ENCODE measurements around the gene TMCC2.
A peak's percentile ranks its signal among the peaks of the same experiment; 100 is the strongest.

TMCC2 gene

GRCh38 chr1:205301205-205301821 is 73.6 kb downstream of the TMCC2 start:
- peaks cover 0 to 16% of the 10 kb centered on the region in 2 donors for H3K4me1 ChIP-seq (ENCODE audit: control insufficient read depth in 1 of 2, insufficient read depth in 2 of 2, low read length in 2 of 2)
- H3K9me3 ChIP-seq (ENCODE audit: control insufficient read depth in 1 of 2, low read length in 2 of 2) = no peaks in the 10 kb centered on the region
- peak overlapping the region; percentile 49 for H3K27ac ChIP-seq (ENCODE audit: low read length)
- H3K4me3 ChIP-seq (ENCODE audit: low read depth in 1 of 2, low read length in 2 of 2) = no peak overlapping the region
- no peaks in the 10 kb centered on the region for H3K27me3 ChIP-seq (ENCODE audit: low read depth, low read length)
- peaks cover 15 to 25% of the 10 kb centered on the region in 2 donors for H3K36me3 ChIP-seq (ENCODE audit: control insufficient read depth in 1 of 2, insufficient read depth in 2 of 2, low read length in 2 of 2)

GRCh38 chr1:205301842-205302588 is 74.3 kb downstream of the TMCC2 start:
- H3K27me3 ChIP-seq (ENCODE audit: low read depth, low read length) = no peaks in the 10 kb centered on the region
- peaks cover 0 to 16% of the 10 kb centered on the region in 2 donors for H3K4me1 ChIP-seq (ENCODE audit: control insufficient read depth in 1 of 2, insufficient read depth in 2 of 2, low read length in 2 of 2)
- peak overlapping the region; percentile 49 for H3K27ac ChIP-seq (ENCODE audit: low read length)
- no peak overlapping the region for H3K4me3 ChIP-seq (ENCODE audit: low read depth in 1 of 2, low read length in 2 of 2)
- H3K9me3 ChIP-seq (ENCODE audit: control insufficient read depth in 1 of 2, low read length in 2 of 2) = no peaks in the 10 kb centered on the region
- peaks cover 22 to 25% of the 10 kb centered on the region in 2 donors for H3K36me3 ChIP-seq (ENCODE audit: control insufficient read depth in 1 of 2, insufficient read depth in 2 of 2, low read length in 2 of 2)

- no peaks in the 10 kb centered on the region for H3K27me3 ChIP-seq (ENCODE audit: low read depth, low read length)
- H3K4me1 ChIP-seq (ENCODE audit: control insufficient read depth in 1 of 2, insufficient read depth in 2 of 2, low read length in 2 of 2) = peaks cover 0 to 15% of the 10 kb centered on the region in 2 donors
- H3K36me3 ChIP-seq (ENCODE audit: control insufficient read depth in 1 of 2, insufficient read depth in 2 of 2, low read length in 2 of 2) = peaks cover 30 to 37% of the 10 kb centered on the region in 2 donors
- no peak overlapping the region for H3K27ac ChIP-seq (ENCODE audit: low read length)
- no peaks in the 10 kb centered on the region for H3K9me3 ChIP-seq (ENCODE audit: control insufficient read depth in 1 of 2, low read length in 2 of 2)
- H3K4me3 ChIP-seq (ENCODE audit: low read depth in 1 of 2, low read length in 2 of 2) = no peak overlapping the region
These were observed 75.6 kb downstream of the TMCC2 start for GRCh38 chr1:205303247-205303888.

- H3K27ac ChIP-seq (ENCODE audit: low read length) = no peak overlapping the region
- H3K27me3 ChIP-seq (ENCODE audit: low read depth, low read length) = no peaks in the 10 kb centered on the region
- H3K9me3 ChIP-seq (ENCODE audit: control insufficient read depth in 1 of 2, low read length in 2 of 2) = no peaks in the 10 kb centered on the region
- H3K4me3 ChIP-seq (ENCODE audit: low read depth in 1 of 2, low read length in 2 of 2) = no peak overlapping the region
- H3K4me1 ChIP-seq (ENCODE audit: control insufficient read depth in 1 of 2, insufficient read depth in 2 of 2, low read length in 2 of 2) = peaks cover 0 to 12% of the 10 kb centered on the region in 2 donors
- H3K36me3 ChIP-seq (ENCODE audit: control insufficient read depth in 1 of 2, insufficient read depth in 2 of 2, low read length in 2 of 2) = peaks cover 36 to 42% of the 10 kb centered on the region in 2 donors
These were observed 76.4 kb downstream of the TMCC2 start for GRCh38 chr1:205304046-205304694.

GRCh38 chr1:205304695-205305070 is 76.9 kb downstream of the TMCC2 start:
- Histone ChIP-seq H3K27me3 (ENCODE audit: low read depth, low read length) (no peaks in the 10 kb centered on the region), H3K9me3 (ENCODE audit: control insufficient read depth in 1 of 2, low read length in 2 of 2) (no peaks in the 10 kb centered on the region), H3K27ac (ENCODE audit: low read length) (no peak overlapping the region), H3K4me1 (ENCODE audit: control insufficient read depth in 1 of 2, insufficient read depth in 2 of 2, low read length in 2 of 2) (peaks cover 0 to 12% of the 10 kb centered on the region in 2 donors), H3K4me3 (ENCODE audit: low read depth in 1 of 2, low read length in 2 of 2) (no peak overlapping the region), H3K36me3 (ENCODE audit: control insufficient read depth in 1 of 2, insufficient read depth in 2 of 2, low read length in 2 of 2) (peaks cover 36 to 42% of the 10 kb centered on the region in 2 donors)

- H3K4me3 ChIP-seq (ENCODE audit: low read depth in 1 of 2, low read length in 2 of 2) = no peak overlapping the region
- H3K4me1 ChIP-seq (ENCODE audit: control insufficient read depth in 1 of 2, insufficient read depth in 2 of 2, low read length in 2 of 2) = peaks cover 0 to 2% of the 10 kb centered on the region in 2 donors
- no peaks in the 10 kb centered on the region for H3K9me3 ChIP-seq (ENCODE audit: control insufficient read depth in 1 of 2, low read length in 2 of 2)
- H3K36me3 ChIP-seq (ENCODE audit: control insufficient read depth in 1 of 2, insufficient read depth in 2 of 2, low read length in 2 of 2) = peaks cover 43 to 45% of the 10 kb centered on the region in 2 donors
- no peaks in the 10 kb centered on the region for H3K27me3 ChIP-seq (ENCODE audit: low read depth, low read length)
- peak overlapping the region; percentile 39 for H3K27ac ChIP-seq (ENCODE audit: low read length)
These were observed 79.3 kb downstream of the TMCC2 start for GRCh38 chr1:205306929-205307566.

- H3K27ac ChIP-seq (ENCODE audit: low read length) = no peak overlapping the region
- peaks cover 21 to 37% of the 10 kb centered on the region in 2 donors for H3K36me3 ChIP-seq (ENCODE audit: control insufficient read depth in 1 of 2, insufficient read depth in 2 of 2, low read length in 2 of 2)
- no peaks in the 10 kb centered on the region for H3K27me3 ChIP-seq (ENCODE audit: low read depth, low read length)
- no peaks in the 10 kb centered on the region for H3K9me3 ChIP-seq (ENCODE audit: control insufficient read depth in 1 of 2, low read length in 2 of 2)
- no peaks in the 10 kb centered on the region for H3K4me1 ChIP-seq (ENCODE audit: control insufficient read depth in 1 of 2, insufficient read depth in 2 of 2, low read length in 2 of 2)
- no peak overlapping the region for H3K4me3 ChIP-seq (ENCODE audit: low read depth in 1 of 2, low read length in 2 of 2)
These were observed 82.0 kb downstream of the TMCC2 start for GRCh38 chr1:205309741-205310140.

GRCh38 chr1:205310976-205311704 is 83.4 kb downstream of the TMCC2 start:
- Histone ChIP-seq H3K27me3 (ENCODE audit: low read depth, low read length) (no peaks in the 10 kb centered on the region), H3K4me3 (ENCODE audit: low read depth in 1 of 2, low read length in 2 of 2) (no peak overlapping the region), H3K9me3 (ENCODE audit: control insufficient read depth in 1 of 2, low read length in 2 of 2) (no peaks in the 10 kb centered on the region), H3K27ac (ENCODE audit: low read length) (peak overlapping the region; percentile 42), H3K4me1 (ENCODE audit: control insufficient read depth in 1 of 2, insufficient read depth in 2 of 2, low read length in 2 of 2) (peaks cover 0 to 2% of the 10 kb centered on the region in 2 donors), H3K36me3 (ENCODE audit: control insufficient read depth in 1 of 2, insufficient read depth in 2 of 2, low read length in 2 of 2) (peaks cover 21 to 30% of the 10 kb centered on the region in 2 donors)

GRCh38 chr1:205312866-205313562 is 85.3 kb downstream of the TMCC2 start:
- Histone ChIP-seq H3K4me1 (ENCODE audit: control insufficient read depth in 1 of 2, insufficient read depth in 2 of 2, low read length in 2 of 2) (peaks cover 8 to 11% of the 10 kb centered on the region in 2 donors), H3K4me3 (ENCODE audit: low read depth in 1 of 2, low read length in 2 of 2) (peak overlapping the region in 1 of 2 donors; percentile 25)

More at GRCh38 chr1:205312866-205313562, 85.3 kb downstream of the TMCC2 start:
- Histone ChIP-seq H3K27me3 (ENCODE audit: low read depth, low read length) (no peaks in the 10 kb centered on the region), H3K9me3 (ENCODE audit: control insufficient read depth in 1 of 2, low read length in 2 of 2) (no peaks in the 10 kb centered on the region), H3K36me3 (ENCODE audit: control insufficient read depth in 1 of 2, insufficient read depth in 2 of 2, low read length in 2 of 2) (peaks cover 12 to 19% of the 10 kb centered on the region in 2 donors), H3K27ac (ENCODE audit: low read length) (peak overlapping the region; percentile 80)
